CD14-positive monocyte (primary cell): ENCODE results near the gene SLC4A1AP. TPM values are rescaled to one million over a fixed set of nuclear protein-coding genes. Genes with fewer than 3 reads are reported as not detected.

ENCODE experiments used
- DNase-seq, 3 donors: peaks; one replicate each; pipeline ENCODE4 v3.0.0-alpha.2; 2011 to 2022
- H2AFZ ChIP-seq: 2 replicates; pipeline ENCODE4 v1.6.0; 2012; ENCODE audit warnings: mild to moderate bottlenecking, low read depth, low read length, inconsistent platforms; ENCODE audit not compliant: insufficient read depth, poor library complexity, severe bottlenecking
- H3K27ac ChIP-seq, 2 donors: 1 replicate in 1 of 2; 2 replicates in 1 of 2; pipeline ENCODE4 v1.5.1; 2012 to 2013; ENCODE audit warnings: low read length in 2 of 2, control low read depth in 1 of 2, inconsistent platforms in 1 of 2, low read depth in 1 of 2, mild to moderate bottlenecking in 1 of 2
- H3K27me3 ChIP-seq, 2 donors: one replicate each; pipeline versions ENCODE4 v1.6.0 to v1.6.1; 2011 to 2013; ENCODE audit warnings: low read length in 2 of 2; ENCODE audit not compliant: control insufficient read depth in 2 of 2, insufficient read depth in 2 of 2
- H3K36me3 ChIP-seq, 2 donors: replicated peaks in 1 of 2; 1 replicate in 1 of 2; 2 replicates in 1 of 2; pipeline versions ENCODE4 v1.5.1 to v1.6.1; 2012 to 2013; ENCODE audit warnings: low read length in 2 of 2, control low read depth in 1 of 2, inconsistent platforms in 1 of 2, mild to moderate bottlenecking in 1 of 2; ENCODE audit not compliant: insufficient read depth in 2 of 2, control insufficient read depth in 1 of 2
- H3K4me1 ChIP-seq, 2 donors: 1 replicate in 1 of 2; 2 replicates in 1 of 2; pipeline versions ENCODE4 v1.5.1 to v1.6.1; 2012 to 2013; ENCODE audit warnings: low read length in 2 of 2, control low read depth in 1 of 2, inconsistent platforms in 1 of 2, mild to moderate bottlenecking in 1 of 2, moderate library complexity in 1 of 2; ENCODE audit not compliant: insufficient read depth in 2 of 2, control insufficient read depth in 1 of 2
- H3K4me2 ChIP-seq: replicated peaks from 2 replicates; pipeline ENCODE3; 2012; ENCODE audit warnings: low read length, moderate library complexity, mild to moderate bottlenecking; ENCODE audit not compliant: poor library complexity, severe bottlenecking; ENCODE audit errors: extremely low read depth
- H3K4me3 ChIP-seq, 3 experiments: fragments of 200-600 bp in 1 of 3; sonication (generic) in 1 of 3; replicated peaks in 1 of 3; 1 replicate in 2 of 3; 2 replicates in 1 of 3; pipeline ENCODE4 v1.5.1; 2011 to 2013; ENCODE audit warnings: low read length in 3 of 3, mild to moderate bottlenecking in 3 of 3, control low read depth in 2 of 3, low read depth in 2 of 3, inconsistent platforms in 1 of 3, moderate library complexity in 1 of 3
- H3K79me2 ChIP-seq: 2 replicates; pipeline ENCODE4 v1.6.0; 2012; ENCODE audit warnings: mild to moderate bottlenecking, control low read depth, inconsistent platforms, low read length, moderate library complexity; ENCODE audit not compliant: insufficient read depth
- H3K9ac ChIP-seq: 2 replicates; pipeline ENCODE4 v1.6.0; 2017; ENCODE audit warnings: low read length, mild to moderate bottlenecking; ENCODE audit not compliant: insufficient read depth, poor library complexity, severe bottlenecking
- H3K9me3 ChIP-seq, 2 donors: replicated peaks in 1 of 2; 1 replicate in 1 of 2; 2 replicates in 1 of 2; pipeline versions ENCODE4 v1.5.1 to v1.6.1; 2012 to 2013; ENCODE audit warnings: low read length in 2 of 2, control low read depth in 1 of 2; ENCODE audit not compliant: control insufficient read depth in 1 of 2, insufficient read depth in 1 of 2
- H4K20me1 ChIP-seq: 2 replicates; pipeline ENCODE4 v1.6.0; 2012; ENCODE audit warnings: mild to moderate bottlenecking, low read length, control low read depth, moderate library complexity; ENCODE audit not compliant: insufficient read depth
- H3K27ac Mint-ChIP-seq, 7 donors: one replicate each; pipeline ENCODE4 v1.8.0; 2020; ENCODE audit warnings: mild to moderate bottlenecking in 7 of 7, mixed read lengths in 7 of 7, moderate library complexity in 6 of 7, inconsistent platforms in 2 of 7
- H3K27me3 Mint-ChIP-seq, 3 donors: one replicate each; pipeline ENCODE4 v1.8.0; 2021 to 2022; ENCODE audit warnings: low read depth in 3 of 3, mild to moderate bottlenecking in 3 of 3, mixed read lengths in 3 of 3, moderate library complexity in 3 of 3, inconsistent platforms in 1 of 3
- H3K36me3 Mint-ChIP-seq, 2 donors: one replicate each; pipeline ENCODE4 v1.8.0; 2020; ENCODE audit warnings: mixed read lengths in 2 of 2, inconsistent platforms in 1 of 2, mild to moderate bottlenecking in 1 of 2
- H3K4me1 Mint-ChIP-seq: one replicate; pipeline ENCODE4 v1.8.0; 2020; ENCODE audit warnings: mild to moderate bottlenecking, mixed read lengths
- H3K4me3 Mint-ChIP-seq, 2 donors: one replicate each; pipeline ENCODE4 v1.8.0; 2020; ENCODE audit warnings: mild to moderate bottlenecking in 2 of 2, mixed read lengths in 2 of 2, moderate library complexity in 1 of 2
- H3K9me3 Mint-ChIP-seq, 7 donors: one replicate each; pipeline ENCODE4 v1.8.0; 2020 to 2022; ENCODE audit warnings: mixed read lengths in 7 of 7, mild to moderate bottlenecking in 6 of 7, moderate library complexity in 6 of 7, inconsistent platforms in 2 of 7
- CTCF ChIP-seq: fragments of 200-600 bp; IDR thresholded peaks from one replicate; pipeline ENCODE4 v1.8.0; 2022; ENCODE audit warnings: antibody characterized with exemption, mild to moderate bottlenecking
- WGBS: methylation state at CpG from one replicate; pipeline ENCODE4 v1.1.5; 2013; ENCODE audit warnings: missing lambda C conversion rate; ENCODE audit not compliant: insufficient coverage; 5-methylcytosine and 5-hydroxymethylcytosine counted together
- intact Hi-C, 2 donors: fragments of 100-400 bp; cut with micrococcal nuclease; formaldehyde crosslinking; loops; one replicate each; pipeline versions ENCODE4 v1.15.0 to v1.15.1; 2023
- polyA plus RNA-seq, 3 donors: library from polyadenylated mRNA; depleted of rRNA in 1 of 3; unstranded in 2 of 3; stranded (reverse) in 1 of 3; fragments of 300-500 nt in 2 of 3; fragments of >200 nt in 1 of 3; fragmentation: Illumina TruSeq in 2 of 3; gene quantifications; 1 replicate in 2 of 3; 2 replicates in 1 of 3; pipeline ENCODE4 v1.2.3, GENCODE V29; 2012 to 2021

Gene SLC4A1AP
- polyA plus RNA-seq, 3 donors = 12.7 to 24.9 (median 18.3) TPM

GRCh38 chr2:27711804-27712203, 48.1 kb downstream of the SLC4A1AP start:
- Histone ChIP-seq H3K27ac (no peak overlapping the region), H3K9me3 (peaks cover 0 to 4% of the 10 kb centered on the region in 2 donors), H3K4me2 (no peak overlapping the region), H3K9ac (no peak overlapping the region), H3K36me3 (no peaks in the 10 kb centered on the region), H3K4me1 (peaks cover 6 to 7% of the 10 kb centered on the region in 2 donors), H2AFZ (no peak overlapping the region), H3K79me2 (no peaks in the 10 kb centered on the region), H4K20me1 (no peaks in the 10 kb centered on the region), H3K4me3 (no peak overlapping the region), H3K27me3 (peaks cover 20 to 21% of the 10 kb centered on the region in 2 donors)
- Mint-ChIP-seq H3K4me1 (peaks cover 11% of the 10 kb centered on the region), H3K9me3 (peaks cover 0 to 14% (median 3%) of the 10 kb centered on the region in 7 donors), H3K4me3 (no peak overlapping the region), H3K27me3 (peaks cover 28 to 29% (median 28%) of the 10 kb centered on the region in 3 donors), H3K36me3 (peaks cover 0 to 10% of the 10 kb centered on the region in 2 donors), H3K27ac (no peak overlapping the region)
- TF ChIP-seq CTCF = no peak
- WGBS = 95% methylated on average over 4 of the region's 5 CpGs
- no peak for DNase-seq
- intact Hi-C loops = no loop called here

GRCh38 chr2:27712522-27712921, 48.8 kb downstream of the SLC4A1AP start:
- Histone ChIP-seq H3K27me3 (peaks cover 27 to 28% of the 10 kb centered on the region in 2 donors), H3K27ac (no peak overlapping the region), H4K20me1 (no peaks in the 10 kb centered on the region), H3K36me3 (no peaks in the 10 kb centered on the region), H3K4me1 (peaks cover 6 to 7% of the 10 kb centered on the region in 2 donors), H3K4me2 (no peak overlapping the region), H3K9me3 (peaks cover 0 to 5% of the 10 kb centered on the region in 2 donors), H3K79me2 (no peaks in the 10 kb centered on the region), H3K9ac (no peak overlapping the region), H2AFZ (no peak overlapping the region), H3K4me3 (no peak overlapping the region)
- TF ChIP-seq CTCF = no peak
- no peak overlapping the region for H3K27ac Mint-ChIP-seq
- peaks cover 33 to 35% (median 35%) of the 10 kb centered on the region in 3 donors for H3K27me3 Mint-ChIP-seq
- H3K9me3 Mint-ChIP-seq = peaks cover 0 to 14% (median 3%) of the 10 kb centered on the region in 7 donors
- DNase-seq = no peak
- no CpG with 5 or more reads among the region's 1 CpG for WGBS
- peaks cover 0 to 14% of the 10 kb centered on the region in 2 donors for H3K36me3 Mint-ChIP-seq
- intact Hi-C loops = no loop called here
- peaks cover 16% of the 10 kb centered on the region for H3K4me1 Mint-ChIP-seq
- H3K4me3 Mint-ChIP-seq = no peak overlapping the region
